ENCODE measurements around the gene SMIM35. TPM values are rescaled to one million over a fixed set of nuclear protein-coding genes. Genes with fewer than 3 reads are reported as not detected.

The SMIM35 gene
- not detected in 2 replicates for total RNA-seq

DNA sequence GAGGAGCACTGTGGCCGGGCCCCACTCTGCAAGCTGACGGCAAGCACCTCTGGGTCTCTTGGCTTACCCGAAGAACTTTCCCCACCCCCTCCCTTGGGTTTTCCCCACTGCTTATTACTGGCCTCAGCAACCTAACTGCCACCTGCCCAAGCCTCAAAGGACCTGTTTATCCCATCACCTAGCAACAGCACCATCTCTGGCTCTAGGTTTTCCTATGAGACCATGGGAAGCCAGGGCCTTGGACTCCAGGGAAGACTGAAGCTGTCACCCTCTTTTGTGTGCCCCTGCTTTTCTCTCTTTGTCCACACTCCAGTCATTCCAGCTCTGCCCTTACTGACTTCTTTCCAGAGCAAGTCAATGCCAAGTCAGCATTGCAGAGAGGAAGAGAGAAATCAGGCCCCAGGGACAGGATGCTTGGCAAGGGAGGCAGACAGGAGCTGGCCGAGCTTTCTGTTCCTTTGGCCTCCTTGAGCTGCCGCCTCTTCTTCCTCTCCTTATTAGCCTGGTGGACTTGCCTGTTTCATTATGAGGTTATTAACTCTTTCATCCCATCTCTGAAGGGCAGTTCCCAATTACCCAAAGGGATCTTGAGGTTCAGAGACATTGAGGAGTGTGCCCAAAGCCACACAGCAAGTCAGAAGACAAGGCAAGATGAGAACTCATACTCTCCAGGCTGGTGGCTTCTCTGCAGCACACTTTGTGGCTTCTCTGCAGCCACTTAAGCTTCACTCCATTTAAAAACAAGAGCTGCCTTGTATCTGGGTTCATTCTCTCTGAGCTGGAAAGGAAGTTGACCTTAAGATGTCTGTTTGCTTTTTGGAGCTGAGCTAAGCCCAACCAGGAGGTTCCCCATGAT is at the start of gene SMIM35:
TSS of gene SMIM35 (minus strand) at position 51 of the 856 bp plus-strand sequence. CDS start 206 bp downstream, outside the sequence.

DNA sequence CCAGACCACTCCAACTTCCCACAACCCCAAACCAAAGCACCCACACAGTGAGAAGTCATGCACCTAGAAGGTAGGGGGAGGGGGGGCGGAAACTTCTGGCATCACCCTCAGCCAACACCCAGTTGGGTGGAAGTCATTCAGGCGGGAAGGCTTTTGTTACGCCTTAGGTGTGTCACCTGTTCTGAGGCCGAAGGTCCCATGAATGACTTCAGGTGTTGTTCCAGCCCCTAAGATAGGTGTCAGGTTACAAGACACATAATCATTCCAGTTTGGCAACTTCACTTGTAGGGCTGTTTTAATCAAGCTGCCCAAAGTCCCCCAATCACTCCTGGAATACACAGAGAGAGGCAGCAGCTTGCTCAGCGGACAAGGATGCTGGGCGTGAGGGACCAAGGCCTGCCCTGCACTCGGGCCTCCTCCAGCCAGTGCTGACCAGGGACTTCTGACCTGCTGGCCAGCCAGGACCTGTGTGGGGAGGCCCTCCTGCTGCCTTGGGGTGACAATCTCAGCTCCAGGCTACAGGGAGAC is 9.9 kb downstream of the SMIM35 start, which contains the start of gene TMPRSS4:
TSS of gene TMPRSS4 (plus strand) at position 325 of the 528 bp plus-strand sequence. CDS start 225 bp downstream, outside the sequence.

DNA sequence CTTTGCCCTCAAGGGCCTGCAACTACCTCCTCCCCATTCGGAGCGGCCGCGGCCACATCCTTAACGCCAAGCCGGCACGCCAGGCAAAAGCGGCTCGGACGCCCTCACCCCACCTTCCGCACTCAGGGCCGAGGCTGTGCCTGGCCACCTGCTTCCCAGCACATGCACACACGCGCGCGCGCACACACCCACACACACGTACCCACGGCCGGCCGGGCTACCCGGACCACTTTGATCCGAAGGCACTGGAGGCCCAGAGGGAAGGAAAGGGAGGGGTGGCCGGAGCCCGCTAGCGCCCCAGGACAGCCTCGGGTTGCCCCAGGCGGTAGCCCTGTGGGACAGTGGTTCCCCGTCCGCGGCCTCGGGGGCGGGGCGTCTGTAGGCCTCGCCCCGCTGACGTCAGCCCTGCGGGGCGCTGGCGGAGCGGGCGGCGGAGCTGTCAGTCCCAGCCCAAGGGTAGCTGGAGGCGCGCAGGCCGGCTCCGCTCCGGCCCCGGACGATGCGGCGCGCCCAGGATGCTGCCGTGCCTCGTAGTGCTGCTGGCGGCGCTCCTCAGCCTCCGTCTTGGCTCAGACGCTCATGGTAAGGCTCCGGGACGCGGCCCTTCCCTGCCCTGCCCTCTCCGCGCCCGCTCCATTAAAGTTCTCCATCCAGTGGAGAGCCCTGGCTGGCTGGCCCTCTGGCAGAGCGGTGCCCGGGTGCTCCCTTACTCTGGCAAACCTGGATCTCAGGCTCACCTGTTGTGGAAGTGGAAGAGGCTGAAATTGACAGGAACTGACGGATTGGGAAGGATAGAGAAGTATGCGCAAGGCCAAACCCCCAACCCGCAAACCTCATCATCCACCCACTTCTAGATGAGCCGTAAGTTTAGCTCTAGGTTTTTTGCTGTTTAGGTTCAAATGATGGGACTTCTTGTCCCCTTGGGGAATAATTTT is 100.5 kb downstream of the SMIM35 start, which contains the start of gene IL10RA:
TSS of gene IL10RA (plus strand) at position 442 of the 935 bp plus-strand sequence. CDS start at position 516, 74 bp downstream.

Other genes with a start within 250 kb of the SMIM35 start
- gene FXYD6, start 210.3 kb downstream of the SMIM35 start, total RNA-seq, result 17.4 and 21.6 TPM in 2 replicates
- gene TMPRSS13, start 157.6 kb downstream of the SMIM35 start, total RNA-seq, result not detected in 2 replicates
- gene IL10RA, start 100.6 kb downstream of the SMIM35 start, total RNA-seq, result under 0.01 TPM in 1 of 2 replicates, not detected in the other
- not detected in 2 replicates for gene TMPRSS4, start 9.9 kb downstream of the SMIM35 start, total RNA-seq
- 0.39 and 0.56 TPM in 2 replicates for gene SCN4B, start 65.9 kb upstream of the SMIM35 start, total RNA-seq
- under 0.01 and 0.48 TPM in 2 replicates for gene SCN2B, start 89.7 kb upstream of the SMIM35 start, total RNA-seq
- gene JAML, start 138.0 kb upstream of the SMIM35 start, total RNA-seq, result not detected in 2 replicates
- 0.08 and 1.9 TPM in 2 replicates for gene MPZL3, start 165.4 kb upstream of the SMIM35 start, total RNA-seq
- gene MPZL2, start 177.3 kb upstream of the SMIM35 start, total RNA-seq, result 0.24 and 0.65 TPM in 2 replicates
- not detected in 2 replicates for gene CD3E, start 217.8 kb upstream of the SMIM35 start, total RNA-seq